Smooth muscle cell (in vitro differentiated cells): Measurements from ENCODE around the gene GAPDH. TPM values are rescaled to one million over a fixed set of nuclear protein-coding genes. Genes with fewer than 3 reads are reported as not detected.

Experiments
- DNase-seq: peaks from one replicate; lab custom pipeline; 2025; ENCODE audit not compliant: unreplicated experiment; lab: John Stamatoyannopoulos, UW
- H2AFZ ChIP-seq: fragments of 200-600 bp; sonication (generic); 2 replicates; pipeline ENCODE4 v1.6.0; 2016; ENCODE audit warnings: antibody characterized with exemption, low read depth, mild to moderate bottlenecking
- H3F3A ChIP-seq: fragments of 200-600 bp; sonication (generic); 2 replicates; pipeline ENCODE4 v1.6.0; 2017; ENCODE audit warnings: antibody characterized with exemption, low read depth
- H3K27ac ChIP-seq: fragments of 200-600 bp; sonication (generic); 2 replicates; pipeline ENCODE4 v1.5.1; 2016; ENCODE audit warnings: low read depth, mild to moderate bottlenecking
- H3K27me3 ChIP-seq: fragments of 200-600 bp; sonication (generic); 2 replicates; pipeline ENCODE4 v1.6.1; 2016; ENCODE audit warnings: low read depth, mild to moderate bottlenecking
- H3K36me3 ChIP-seq: fragments of 200-600 bp; sonication (generic); 2 replicates; pipeline ENCODE4 v1.5.1; 2016; ENCODE audit warnings: low read depth
- H3K4me1 ChIP-seq: fragments of 200-600 bp; sonication (generic); 2 replicates; pipeline ENCODE4 v1.5.1; 2016; ENCODE audit warnings: low read depth
- H3K4me2 ChIP-seq: fragments of 200-600 bp; sonication (generic); 2 replicates; pipeline ENCODE4 v1.6.0; 2016; ENCODE audit warnings: mild to moderate bottlenecking
- H3K4me3 ChIP-seq: fragments of 200-600 bp; sonication (generic); 2 replicates; pipeline ENCODE4 v1.5.1; 2016; ENCODE audit warnings: mild to moderate bottlenecking
- H3K79me2 ChIP-seq: fragments of 200-600 bp; sonication (generic); 2 replicates; pipeline ENCODE4 v1.6.0; 2016; ENCODE audit warnings: low read depth, mild to moderate bottlenecking
- H3K9ac ChIP-seq: fragments of 200-600 bp; sonication (generic); 2 replicates; pipeline ENCODE4 v1.6.0; 2016; ENCODE audit warnings: low read depth
- H3K9me3 ChIP-seq: fragments of 200-600 bp; sonication (generic); replicated peaks from 2 replicates; pipeline ENCODE4 v1.5.1; 2016; ENCODE audit warnings: low read depth
- H4K20me1 ChIP-seq: fragments of 200-600 bp; sonication (generic); 2 replicates; pipeline ENCODE4 v1.6.0; 2016; ENCODE audit warnings: low read depth
- WGBS: methylation state at CpG from one replicate; pipeline ENCODE4 v1.1.7; 2016; ENCODE audit warnings: low lambda C conversion rate; 5-methylcytosine and 5-hydroxymethylcytosine counted together
- polyA plus RNA-seq: library from polyadenylated mRNA; unstranded; fragments of >200 nt; fragmentation: Nextera tagmentation; extraction: Ambion mirVana; gene quantifications from 2 replicates; pipeline ENCODE4 v1.2.1, GENCODE V29; 2016
- total RNA-seq: library from RNA; depleted of rRNA; stranded (reverse); fragments of >200 nt; gene quantifications from 2 replicates; pipeline ENCODE4 v1.2.3, GENCODE V29; 2014
- TF ChIP-seq, protein P1 (sequence below): fragments of 200-600 bp; sonication (generic); IDR thresholded peaks from 2 replicates; pipeline ENCODE4 v1.5.1; 2017; ENCODE audit warnings: borderline replicate concordance, mild to moderate bottlenecking, antibody characterized with exemption; ENCODE audit not compliant: insufficient read depth, poor library complexity, severe bottlenecking

Gene GAPDH
- total and polyA plus RNA-seq, 2 experiments from 2014 or later: 5,158 to 9,934 TPM

DNA sequence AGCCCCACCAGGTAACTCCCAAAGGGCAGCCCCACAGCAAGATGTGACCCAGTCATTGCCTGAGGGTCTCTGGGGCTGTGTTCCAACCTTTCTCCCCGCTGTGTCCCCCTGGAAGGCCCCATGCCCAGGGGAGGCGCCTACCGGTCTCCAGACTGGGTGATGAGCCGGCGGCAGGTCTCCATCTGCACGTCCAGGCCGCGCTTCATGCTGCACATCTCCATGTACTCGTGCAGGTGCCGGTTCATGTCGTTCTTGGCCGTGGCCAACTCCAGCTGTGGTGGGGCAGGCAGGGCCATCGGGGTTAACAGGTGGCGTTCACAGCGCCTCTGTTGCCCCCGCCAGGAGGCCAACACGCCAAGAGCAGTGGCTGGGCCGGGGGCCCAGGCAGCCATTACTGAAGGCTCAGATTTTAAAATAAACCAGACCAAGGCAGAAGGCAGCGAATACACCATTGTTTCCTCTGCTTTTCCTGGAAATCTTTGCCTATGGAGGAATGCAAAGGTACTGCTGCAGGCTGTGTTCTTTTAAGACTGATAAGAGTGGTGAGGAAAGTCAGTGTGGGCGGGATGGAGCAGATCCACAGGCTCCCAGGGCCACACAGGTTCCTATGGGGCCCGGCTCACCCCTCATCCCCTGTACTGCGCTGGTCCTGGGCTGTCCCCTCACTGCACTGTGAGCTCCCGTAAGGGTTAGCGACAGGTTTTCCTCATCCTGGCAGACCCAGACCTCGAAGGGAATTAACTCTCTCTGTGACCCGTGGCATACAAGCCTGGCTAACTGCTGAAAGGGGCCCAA lies 7.3 kb downstream of the GAPDH start:
- Histone ChIP-seq H4K20me1 (peaks cover 39% of the 10 kb centered on the region), H3K4me1 (peaks cover 3% of the 10 kb centered on the region), H3K9ac (no peak overlapping the region), H3K36me3 (no peaks in the 10 kb centered on the region), H3K9me3 (no peaks in the 10 kb centered on the region), H3K27ac (peak overlapping the region; percentile 74), H3K27me3 (no peaks in the 10 kb centered on the region), H3K4me2 (no peak overlapping the region), H3K79me2 (peaks cover 7% of the 10 kb centered on the region), H3K4me3 (no peak overlapping the region), H3F3A (peaks cover 49% of the 10 kb centered on the region), H2AFZ (no peak overlapping the region)
- DNase-seq: no peak
- TF ChIP-seq, protein P1, sequence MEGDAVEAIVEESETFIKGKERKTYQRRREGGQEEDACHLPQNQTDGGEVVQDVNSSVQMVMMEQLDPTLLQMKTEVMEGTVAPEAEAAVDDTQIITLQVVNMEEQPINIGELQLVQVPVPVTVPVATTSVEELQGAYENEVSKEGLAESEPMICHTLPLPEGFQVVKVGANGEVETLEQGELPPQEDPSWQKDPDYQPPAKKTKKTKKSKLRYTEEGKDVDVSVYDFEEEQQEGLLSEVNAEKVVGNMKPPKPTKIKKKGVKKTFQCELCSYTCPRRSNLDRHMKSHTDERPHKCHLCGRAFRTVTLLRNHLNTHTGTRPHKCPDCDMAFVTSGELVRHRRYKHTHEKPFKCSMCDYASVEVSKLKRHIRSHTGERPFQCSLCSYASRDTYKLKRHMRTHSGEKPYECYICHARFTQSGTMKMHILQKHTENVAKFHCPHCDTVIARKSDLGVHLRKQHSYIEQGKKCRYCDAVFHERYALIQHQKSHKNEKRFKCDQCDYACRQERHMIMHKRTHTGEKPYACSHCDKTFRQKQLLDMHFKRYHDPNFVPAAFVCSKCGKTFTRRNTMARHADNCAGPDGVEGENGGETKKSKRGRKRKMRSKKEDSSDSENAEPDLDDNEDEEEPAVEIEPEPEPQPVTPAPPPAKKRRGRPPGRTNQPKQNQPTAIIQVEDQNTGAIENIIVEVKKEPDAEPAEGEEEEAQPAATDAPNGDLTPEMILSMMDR: no peak
- 93% methylated on average over 26 of the region's 26 CpGs for WGBS

DNA sequence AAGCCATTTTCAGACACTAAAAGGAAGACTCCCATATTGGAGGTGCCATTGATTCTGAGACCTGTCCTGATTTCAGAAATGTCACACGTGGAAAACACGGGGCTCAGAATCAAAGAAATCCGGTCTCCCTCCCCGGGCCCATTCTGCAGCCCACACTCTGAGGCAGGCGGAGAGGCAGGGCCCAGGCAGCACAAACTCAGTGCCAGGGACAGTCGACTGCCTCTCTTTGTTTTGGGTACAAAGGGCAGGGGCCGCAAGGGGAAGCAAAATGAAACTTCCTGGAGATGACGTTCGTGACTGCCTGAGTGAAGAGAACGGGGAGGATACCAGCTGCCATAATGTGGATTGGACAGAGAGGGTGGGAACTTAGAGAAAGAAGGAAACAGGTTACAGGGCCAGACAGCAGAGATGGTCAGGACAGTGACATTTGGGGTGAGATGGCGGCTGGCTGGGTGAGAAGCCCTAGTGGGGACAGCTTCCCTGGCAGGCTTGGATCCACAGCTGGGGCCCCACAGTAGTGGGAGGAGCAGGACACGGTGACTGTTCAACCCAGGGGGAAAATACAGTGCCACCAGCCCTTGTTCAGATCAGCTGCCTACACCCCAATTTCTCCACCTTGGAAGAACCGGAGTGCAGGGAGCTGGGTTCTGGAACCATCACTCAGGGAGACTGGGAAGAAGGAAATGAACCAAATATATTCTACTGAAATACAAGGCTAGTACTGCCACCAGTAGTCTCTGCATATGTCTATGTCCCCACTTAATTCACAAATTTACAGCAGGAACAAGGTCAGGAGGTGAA lies 8.1 kb downstream of the GAPDH start:
- DNase-seq: no peak
- Histone ChIP-seq H2AFZ (no peak overlapping the region), H3K27ac (no peak overlapping the region), H3K9ac (no peak overlapping the region), H3K36me3 (no peaks in the 10 kb centered on the region), H4K20me1 (peaks cover 30% of the 10 kb centered on the region), H3K79me2 (peaks cover under 1% of the 10 kb centered on the region), H3K4me1 (no peaks in the 10 kb centered on the region), H3K4me2 (no peak overlapping the region), H3K4me3 (no peak overlapping the region), H3K27me3 (no peaks in the 10 kb centered on the region), H3F3A (peaks cover 40% of the 10 kb centered on the region), H3K9me3 (no peaks in the 10 kb centered on the region)
- TF ChIP-seq, protein P1: no peak
- 94% methylated on average over 13 of the region's 13 CpGs for WGBS

DNA sequence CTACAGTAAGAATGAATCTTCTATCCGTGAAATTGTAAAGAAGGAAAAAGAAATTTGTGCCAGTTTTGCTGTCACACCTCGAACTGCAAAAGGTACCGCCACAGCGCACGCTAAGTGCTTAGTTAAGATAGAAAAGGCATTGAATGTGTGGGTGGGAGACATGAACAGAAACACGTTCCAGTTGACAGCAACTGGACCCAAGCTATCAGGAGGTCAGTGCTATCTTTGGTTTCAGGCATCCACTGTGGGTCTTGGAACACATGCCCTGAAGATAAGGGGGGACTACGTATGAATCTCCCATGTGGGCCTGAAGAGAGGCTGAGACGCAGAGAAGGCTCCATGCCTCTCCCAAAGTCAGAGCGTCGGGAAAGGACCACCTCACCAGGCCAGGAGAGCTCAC lies 11.7 kb downstream of the GAPDH start:
- WGBS: 92% methylated on average over 10 of the region's 10 CpGs
- H3K4me1 ChIP-seq: peaks cover 8% of the 10 kb centered on the region
- H3K9me3 ChIP-seq: no peaks in the 10 kb centered on the region
- H3F3A ChIP-seq: peaks cover 15% of the 10 kb centered on the region
- no peak overlapping the region for H3K9ac ChIP-seq
- H3K4me2 ChIP-seq: no peak overlapping the region
- TF ChIP-seq, protein P1: no peak
- peaks cover 15% of the 10 kb centered on the region for H3K79me2 ChIP-seq
- H3K4me3 ChIP-seq: no peak overlapping the region
- DNase-seq: no peak
- no peaks in the 10 kb centered on the region for H3K36me3 ChIP-seq
- H3K27me3 ChIP-seq: no peaks in the 10 kb centered on the region
- H3K27ac ChIP-seq: no peak overlapping the region
- H4K20me1 ChIP-seq: no peaks in the 10 kb centered on the region
- H2AFZ ChIP-seq: no peak overlapping the region
